Sigmoid colon (tissue), 4 donors: ENCODE data around the gene BCAS1.

ENCODE experiments used
- POLR2A ChIP-seq, 2 donors: fragments of 450-650 bp; IDR thresholded peaks; one replicate each; pipeline ENCODE4 v1.6.1; 2016; ENCODE audit warnings: antibody characterized with exemption in 2 of 2, mild to moderate bottlenecking in 2 of 2, moderate library complexity in 2 of 2
- POLR2AphosphoS5 ChIP-seq, 4 donors: sonication (generic); formaldehyde crosslinking; IDR thresholded peaks; one replicate each; pipeline ENCODE4 v1.6.1; 2017; ENCODE audit warnings: antibody characterized with exemption in 4 of 4

GRCh38 chr20:53903652-53903987 is 166.8 kb downstream of the BCAS1 start:
- TF ChIP-seq POLR2AphosphoS5 (IDR thresholded peaks at IDR 0.05) (no peak), POLR2A (IDR thresholded peaks at IDR 0.05) (no peak)
